ENCODE results near the gene TSPAN11. TPM values are rescaled to one million over a fixed set of nuclear protein-coding genes. Genes with fewer than 3 reads are reported as not detected.
"Not testable (repeated sequence)": the region's sequence is repeated elsewhere in the genome, so short reads cannot be mapped to it uniquely, and the experiment has no call there.

Gene TSPAN11
- total RNA-seq, 2 donors from 2014 or later: 0.07 to 0.28 TPM

- peaks cover 4% of the 10 kb centered on the region for H3K4me1 Mint-ChIP-seq (ENCODE audit: low read depth)
- H3K9me3 Mint-ChIP-seq: no peaks in the 10 kb centered on the region
- H3K27me3 Mint-ChIP-seq (ENCODE audit: low read depth): no peaks in the 10 kb centered on the region
- no peak for ATAC-seq (replicated peaks in 1 of 2)
- H3K27ac Mint-ChIP-seq: no peak overlapping the region
- DNase-seq: no peak
- no peak overlapping the region for H3K4me3 Mint-ChIP-seq
- no peaks in the 10 kb centered on the region for H3K36me3 Mint-ChIP-seq (ENCODE audit: insufficient read depth in 2 of 2)
Observed at GRCh38 chr12:31006416-31007152, 80.0 kb downstream of the TSPAN11 start.

DNA sequence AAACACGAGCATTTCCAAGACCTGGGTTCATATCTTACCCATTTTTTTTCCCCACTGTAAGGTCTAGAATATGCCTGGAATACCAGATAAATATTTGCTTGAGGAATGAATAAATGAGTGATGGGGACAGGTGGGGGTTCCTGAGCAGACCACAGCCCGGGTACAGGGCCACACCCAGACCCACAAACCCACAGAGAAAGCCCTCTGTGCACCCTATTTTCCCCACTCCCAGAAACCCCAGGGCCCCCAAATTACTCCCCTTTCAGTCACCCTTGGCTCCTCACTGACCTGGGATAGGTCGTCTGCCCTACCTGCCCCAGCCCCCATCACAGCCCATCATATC is 80.6 kb downstream of the TSPAN11 start:
- Mint-ChIP-seq H3K9me3 (no peaks in the 10 kb centered on the region), H3K27ac (no peak overlapping the region), H3K4me3 (no peak overlapping the region), H3K27me3 (ENCODE audit: low read depth) (peaks cover 2% of the 10 kb centered on the region), H3K4me1 (ENCODE audit: low read depth) (peaks cover 4% of the 10 kb centered on the region), H3K36me3 (ENCODE audit: insufficient read depth in 2 of 2) (no peaks in the 10 kb centered on the region)
- ATAC-seq (replicated peaks in 1 of 2) (no peak), DNase-seq (no peak)

DNA sequence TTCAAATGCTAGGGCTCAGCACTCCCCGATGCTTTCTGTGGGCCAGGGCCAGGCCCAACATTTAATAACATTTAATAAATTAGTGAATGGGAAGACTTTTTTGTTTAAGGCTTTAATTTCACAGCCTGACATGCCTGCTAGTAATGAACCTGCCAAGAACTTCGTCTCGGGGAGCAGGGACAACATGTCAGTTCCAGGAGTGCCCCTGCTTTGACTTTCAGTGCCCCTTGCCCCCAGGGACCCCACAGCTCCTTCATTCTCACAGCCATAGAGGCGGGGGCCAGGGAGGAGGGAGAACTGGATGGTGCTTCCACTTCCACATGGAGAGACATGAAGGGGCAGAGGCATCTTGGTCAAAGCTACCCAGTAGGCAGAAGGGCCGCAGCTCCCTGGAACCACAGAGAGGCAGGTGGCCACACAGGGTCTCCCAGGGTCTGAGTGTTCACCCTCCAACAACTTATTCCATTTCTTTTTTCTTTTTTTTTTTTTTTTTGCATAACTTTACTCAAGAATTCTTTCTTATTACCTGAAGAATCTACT is 81.2 kb downstream of the TSPAN11 start:
- H3K9me3 Mint-ChIP-seq: no peaks in the 10 kb centered on the region
- no peak for ATAC-seq (replicated peaks in 1 of 2)
- no peak for DNase-seq
- peaks cover 8% of the 10 kb centered on the region for H3K27me3 Mint-ChIP-seq (ENCODE audit: low read depth)
- no peak overlapping the region for H3K27ac Mint-ChIP-seq
- no peaks in the 10 kb centered on the region for H3K36me3 Mint-ChIP-seq (ENCODE audit: insufficient read depth in 2 of 2)
- H3K4me1 Mint-ChIP-seq (ENCODE audit: low read depth): peaks cover 4% of the 10 kb centered on the region
- H3K4me3 Mint-ChIP-seq: no peak overlapping the region

GRCh38 chr12:31008241-31008761 is 81.8 kb downstream of the TSPAN11 start:
- H3K27ac Mint-ChIP-seq: no peak overlapping the region
- H3K4me1 Mint-ChIP-seq (ENCODE audit: low read depth): peaks cover 4% of the 10 kb centered on the region
- no peak for DNase-seq
- no peak for ATAC-seq (replicated peaks in 1 of 2)
- H3K36me3 Mint-ChIP-seq (ENCODE audit: insufficient read depth in 2 of 2): no peaks in the 10 kb centered on the region
- H3K4me3 Mint-ChIP-seq: no peak overlapping the region
- H3K9me3 Mint-ChIP-seq: no peaks in the 10 kb centered on the region
- H3K27me3 Mint-ChIP-seq (ENCODE audit: low read depth): peaks cover 11% of the 10 kb centered on the region

DNA sequence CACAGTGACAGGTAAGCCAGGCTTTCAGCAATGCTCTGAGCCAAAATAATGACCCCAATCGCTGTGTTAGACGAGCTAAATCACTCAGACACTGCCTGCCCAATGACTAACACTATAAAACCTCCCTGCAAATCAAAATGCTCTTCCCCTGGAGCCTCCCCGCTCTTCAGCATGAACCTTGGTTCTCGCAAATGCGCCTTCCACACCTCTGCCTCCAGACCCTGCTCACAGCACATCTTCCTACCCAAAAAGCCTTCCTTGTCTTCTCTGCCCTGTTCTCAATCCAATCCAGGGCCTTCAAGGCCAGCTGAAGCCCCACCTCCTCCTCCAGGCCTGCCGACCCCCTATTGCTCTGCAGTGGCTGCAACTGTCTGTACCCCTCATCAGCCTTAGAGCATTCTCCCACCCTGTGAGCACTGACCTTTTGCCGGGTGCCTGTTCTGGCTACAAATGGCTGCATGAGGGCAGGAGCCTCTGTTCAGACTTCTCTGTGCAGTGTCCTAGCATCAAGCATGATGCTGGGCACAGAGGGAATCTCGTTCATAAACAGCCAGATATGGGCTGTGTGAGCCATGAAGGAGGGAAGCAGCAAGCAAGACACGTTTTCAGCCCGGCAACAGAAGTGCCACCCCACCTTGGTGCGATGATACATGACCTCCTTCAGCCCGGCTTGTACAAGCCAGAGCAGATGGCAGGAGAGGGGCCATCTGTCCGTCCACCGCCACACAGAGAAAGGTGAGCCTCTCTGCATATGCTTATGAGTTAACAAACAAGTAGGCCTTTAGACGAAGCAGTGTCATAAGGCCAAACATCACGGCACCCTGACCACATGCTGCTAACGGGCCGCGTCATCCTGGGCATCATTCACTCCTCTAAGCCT is 82.7 kb downstream of the TSPAN11 start:
- peaks cover 4% of the 10 kb centered on the region for H3K4me1 Mint-ChIP-seq (ENCODE audit: low read depth)
- H3K27ac Mint-ChIP-seq: no peak overlapping the region
- H3K9me3 Mint-ChIP-seq: no peaks in the 10 kb centered on the region
- H3K36me3 Mint-ChIP-seq (ENCODE audit: insufficient read depth in 2 of 2): no peaks in the 10 kb centered on the region
- DNase-seq (no peak), ATAC-seq (replicated peaks in 1 of 2) (no peak)
- H3K27me3 Mint-ChIP-seq (ENCODE audit: low read depth): peaks cover 11% of the 10 kb centered on the region
- H3K4me3 Mint-ChIP-seq: no peak overlapping the region

- ATAC-seq (replicated peaks in 1 of 2) (no peak), DNase-seq (no peak)
- H3K4me1 Mint-ChIP-seq (ENCODE audit: low read depth): peaks cover 4% of the 10 kb centered on the region
- H3K36me3 Mint-ChIP-seq (ENCODE audit: insufficient read depth in 2 of 2): no peaks in the 10 kb centered on the region
- no peak overlapping the region for H3K27ac Mint-ChIP-seq
- peaks cover 11% of the 10 kb centered on the region for H3K27me3 Mint-ChIP-seq (ENCODE audit: low read depth)
- no peak overlapping the region for H3K4me3 Mint-ChIP-seq
- H3K9me3 Mint-ChIP-seq: no peaks in the 10 kb centered on the region
Observed at GRCh38 chr12:31009976-31010375, 83.4 kb downstream of the TSPAN11 start.

GRCh38 chr12:31011336-31011735 is 84.8 kb downstream of the TSPAN11 start:
- H3K27ac Mint-ChIP-seq: no peak overlapping the region
- H3K4me3 Mint-ChIP-seq: no peak overlapping the region
- H3K27me3 Mint-ChIP-seq (ENCODE audit: low read depth): peaks cover 11% of the 10 kb centered on the region
- DNase-seq (no peak), ATAC-seq (replicated peaks in 1 of 2) (no peak)
- H3K36me3 Mint-ChIP-seq (ENCODE audit: insufficient read depth in 2 of 2): no peaks in the 10 kb centered on the region
- no peaks in the 10 kb centered on the region for H3K9me3 Mint-ChIP-seq
- no peaks in the 10 kb centered on the region for H3K4me1 Mint-ChIP-seq (ENCODE audit: low read depth)

- no peaks in the 10 kb centered on the region for H3K9me3 Mint-ChIP-seq
- no peak for ATAC-seq (replicated peaks in 1 of 2)
- H3K4me3 Mint-ChIP-seq: no peak overlapping the region
- H3K27me3 Mint-ChIP-seq (ENCODE audit: low read depth): peaks cover 11% of the 10 kb centered on the region
- no peaks in the 10 kb centered on the region for H3K36me3 Mint-ChIP-seq (ENCODE audit: insufficient read depth in 2 of 2)
- DNase-seq: no peak
- H3K4me1 Mint-ChIP-seq (ENCODE audit: low read depth): no peaks in the 10 kb centered on the region
- H3K27ac Mint-ChIP-seq: no peak overlapping the region
Observed at GRCh38 chr12:31011746-31012566, 85.4 kb downstream of the TSPAN11 start.

GRCh38 chr12:31012567-31012891 is 86.0 kb downstream of the TSPAN11 start:
- not testable (repeated sequence) for ATAC-seq (replicated peaks in 1 of 2); H3K36me3 Mint-ChIP-seq (ENCODE audit: insufficient read depth in 2 of 2); H3K27ac Mint-ChIP-seq; DNase-seq; H3K4me3 Mint-ChIP-seq; H3K9me3 Mint-ChIP-seq; H3K4me1 Mint-ChIP-seq (ENCODE audit: low read depth)
- H3K27me3 Mint-ChIP-seq (ENCODE audit: low read depth): peaks cover 11% of the 10 kb centered on the region

DNA sequence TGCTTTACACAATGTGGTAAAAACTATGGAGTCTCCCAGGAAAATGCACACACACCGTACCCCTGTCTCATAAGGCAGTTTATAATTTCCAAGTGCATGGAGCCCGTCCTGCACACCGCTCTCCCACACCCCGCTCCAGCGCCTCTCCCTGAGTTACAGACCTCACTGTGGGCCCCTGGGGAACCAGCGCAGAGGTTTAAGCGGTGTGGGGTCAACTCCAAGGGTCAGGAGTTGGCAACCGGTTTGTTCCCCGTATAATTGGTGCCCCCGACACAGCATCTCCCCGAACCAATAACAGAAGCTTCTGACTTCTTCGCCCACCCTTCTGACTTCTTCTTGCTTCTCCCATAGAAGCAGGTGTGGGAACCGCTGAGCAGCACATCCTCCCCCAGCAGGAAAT is 88.7 kb downstream of the TSPAN11 start:
- Mint-ChIP-seq H3K27ac (no peak overlapping the region), H3K27me3 (ENCODE audit: low read depth) (peaks cover 11% of the 10 kb centered on the region), H3K36me3 (ENCODE audit: insufficient read depth in 2 of 2) (no peaks in the 10 kb centered on the region), H3K4me3 (no peak overlapping the region), H3K4me1 (ENCODE audit: low read depth) (no peaks in the 10 kb centered on the region), H3K9me3 (no peaks in the 10 kb centered on the region)
- DNase-seq: no peak
- no peak for ATAC-seq (replicated peaks in 1 of 2)

DNA sequence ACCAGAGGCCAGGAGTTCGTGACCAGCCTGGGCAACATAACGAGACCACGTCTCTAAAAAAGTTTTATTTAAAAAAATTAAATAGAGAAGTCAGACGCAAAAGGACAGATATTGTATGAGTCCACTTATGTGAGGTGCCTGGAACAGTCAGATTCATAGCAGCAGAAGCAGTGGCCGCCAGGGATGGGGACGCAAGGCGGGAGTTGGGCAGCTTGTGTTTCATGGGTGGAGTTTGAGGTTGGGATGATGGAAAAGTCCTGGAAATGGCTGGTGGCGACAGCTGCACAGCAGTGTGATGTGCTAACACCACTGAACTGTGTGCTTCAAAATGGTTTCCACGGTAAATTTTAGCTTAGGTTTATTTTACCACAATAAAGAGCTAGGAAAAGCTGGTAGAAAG is 89.5 kb downstream of the TSPAN11 start:
- Mint-ChIP-seq H3K36me3 (ENCODE audit: insufficient read depth in 2 of 2) (no peaks in the 10 kb centered on the region), H3K27me3 (ENCODE audit: low read depth) (peaks cover 11% of the 10 kb centered on the region), H3K9me3 (no peaks in the 10 kb centered on the region), H3K4me1 (ENCODE audit: low read depth) (no peaks in the 10 kb centered on the region), H3K27ac (no peak overlapping the region), H3K4me3 (no peak overlapping the region)
- ATAC-seq (replicated peaks in 1 of 2) (no peak), DNase-seq (no peak)

DNA sequence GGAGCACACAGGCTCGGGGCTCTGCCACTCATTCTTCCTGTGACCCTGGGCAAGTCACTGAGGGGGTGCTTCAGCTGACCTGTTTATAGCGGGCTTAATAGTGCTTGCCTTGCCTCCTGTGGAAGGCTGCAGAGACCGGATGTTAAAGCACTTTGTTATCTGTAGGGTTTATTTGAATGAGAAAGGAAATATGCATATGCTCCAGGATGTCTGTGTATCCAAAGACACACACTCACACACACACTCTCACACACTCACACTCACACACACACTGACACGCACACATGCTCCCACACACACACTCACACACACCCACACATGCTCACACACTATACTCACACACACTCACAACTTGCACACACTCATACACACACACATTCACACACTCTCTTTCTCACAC is 91.0 kb downstream of the TSPAN11 start:
- H3K4me3 Mint-ChIP-seq: no peak overlapping the region
- H3K36me3 Mint-ChIP-seq (ENCODE audit: insufficient read depth in 2 of 2): no peaks in the 10 kb centered on the region
- H3K4me1 Mint-ChIP-seq (ENCODE audit: low read depth): no peaks in the 10 kb centered on the region

More for the DNA sequence above, 91.0 kb downstream of the TSPAN11 start:
- ATAC-seq (replicated peaks in 1 of 2) (no peak), DNase-seq (no peak)
- peaks cover 6% of the 10 kb centered on the region for H3K27me3 Mint-ChIP-seq (ENCODE audit: low read depth)
- no peak overlapping the region for H3K27ac Mint-ChIP-seq
- H3K9me3 Mint-ChIP-seq: no peaks in the 10 kb centered on the region
